Activated naive CD4-positive, alpha-beta T cell treated with anti-CD3 and anti-CD28 coated beads for 36 hours (primary cell): ENCODE results near the gene LRRC4C. TPM values are rescaled to one million over a fixed set of nuclear protein-coding genes. Genes with fewer than 3 reads are reported as not detected.
"Not testable (repeated sequence)": the region's sequence is repeated elsewhere in the genome, so short reads cannot be mapped to it uniquely, and the experiment has no call there.

Source experiments
- CTCF ChIA-PET: fragments of 350-600 bp; sonication (Branson Sonifier 250); formaldehyde crosslinking; loops from one replicate; lab custom pipeline; 2021; ENCODE audit warnings: antibody characterized with exemption; lab: Charles Lee
- DNase-seq: peaks from one replicate; pipeline ENCODE4 v3.0.0-alpha.2; 2020
- H3K27ac Mint-ChIP-seq: one replicate; pipeline ENCODE4 v1.8.0; 2021; ENCODE audit warnings: mild to moderate bottlenecking, mixed read lengths
- H3K27me3 Mint-ChIP-seq: one replicate; pipeline ENCODE4 v1.8.0; 2021; ENCODE audit warnings: low read depth, mixed read lengths
- H3K36me3 Mint-ChIP-seq: one replicate; pipeline ENCODE4 v1.8.0; 2021; ENCODE audit warnings: low read depth, mixed read lengths
- H3K4me1 Mint-ChIP-seq: one replicate; pipeline ENCODE4 v1.8.0; 2021; ENCODE audit warnings: low read depth, mixed read lengths
- H3K4me3 Mint-ChIP-seq: one replicate; pipeline ENCODE4 v1.8.0; 2021; ENCODE audit warnings: mild to moderate bottlenecking, moderate library complexity, mixed read lengths
- H3K9me3 Mint-ChIP-seq: one replicate; pipeline ENCODE4 v1.8.0; 2021; ENCODE audit warnings: mixed read lengths
- intact Hi-C: fragments of 100-400 bp; cut with micrococcal nuclease; formaldehyde crosslinking; loops from one replicate; pipeline ENCODE4 v1.15.1; 2023
- total RNA-seq, 2 experiments: library from RNA; stranded (reverse); gene quantifications; one replicate each; pipeline ENCODE4 v1.2.3, GENCODE V29; 2021

LRRC4C gene
- total RNA-seq, 2 experiments from 2014 or later, result not detected

DNA sequence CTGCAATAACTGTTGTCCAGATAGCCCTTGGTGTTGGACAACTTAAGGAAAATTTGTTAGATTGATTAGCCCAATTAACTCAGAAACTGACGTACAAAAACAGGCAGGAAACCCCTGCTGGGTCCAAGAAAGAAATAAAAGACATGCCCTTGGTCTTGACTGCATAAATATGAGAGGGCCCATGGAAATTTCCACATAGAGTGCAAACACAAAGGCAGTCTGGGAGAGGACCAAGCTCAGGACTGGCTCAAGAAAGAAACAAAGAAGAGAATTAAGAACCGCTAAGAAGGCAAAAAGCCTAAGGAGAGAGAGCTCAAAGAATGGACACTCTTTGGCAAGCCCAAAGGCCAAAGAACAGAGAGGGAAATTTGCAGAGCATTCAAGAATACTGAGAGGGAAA lies 1243.9 kb downstream of the LRRC4C start:
- intact Hi-C loops, result no loop called here
- no peaks in the 10 kb centered on the region for H3K27me3 Mint-ChIP-seq
- H3K36me3 Mint-ChIP-seq, result no peaks in the 10 kb centered on the region
- H3K4me1 Mint-ChIP-seq, result no peaks in the 10 kb centered on the region
- H3K4me3 Mint-ChIP-seq, result no peak overlapping the region
- CTCF ChIA-PET, result no interaction called here
- DNase-seq, result no peak
- no peak overlapping the region for H3K27ac Mint-ChIP-seq
- H3K9me3 Mint-ChIP-seq, result peaks cover 16% of the 10 kb centered on the region

DNA sequence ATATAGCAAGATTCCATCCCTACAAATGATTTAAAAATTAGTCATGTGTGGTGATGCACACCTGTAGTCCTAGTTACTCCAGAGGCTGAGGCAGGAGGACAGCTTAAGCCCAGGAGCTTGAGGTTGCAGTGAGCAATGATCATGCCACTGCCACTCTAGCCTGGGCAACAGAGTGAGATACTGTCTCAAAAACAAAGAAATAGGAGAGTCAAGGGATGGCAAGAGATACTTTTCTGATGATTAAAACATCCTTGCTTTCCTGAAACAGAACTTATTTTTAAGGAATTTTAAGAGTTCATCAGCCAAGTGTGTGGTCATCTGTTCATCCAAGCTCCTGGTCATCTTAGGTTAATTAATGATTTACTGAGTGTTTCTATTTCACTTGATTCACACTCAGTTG lies 1252.0 kb downstream of the LRRC4C start:
- no peak overlapping the region for H3K4me3 Mint-ChIP-seq
- H3K27ac Mint-ChIP-seq, result no peak overlapping the region
- intact Hi-C loops, result no loop called here
- H3K36me3 Mint-ChIP-seq, result no peaks in the 10 kb centered on the region
- peaks cover 9% of the 10 kb centered on the region for H3K9me3 Mint-ChIP-seq
- DNase-seq, result no peak
- CTCF ChIA-PET, result no interaction called here
- H3K4me1 Mint-ChIP-seq, result no peaks in the 10 kb centered on the region
- H3K27me3 Mint-ChIP-seq, result no peaks in the 10 kb centered on the region

- DNase-seq, result no peak
- Mint-ChIP-seq H3K36me3 (no peaks in the 10 kb centered on the region), H3K27me3 (no peaks in the 10 kb centered on the region), H3K4me1 (no peaks in the 10 kb centered on the region), H3K27ac (no peak overlapping the region), H3K9me3 (peaks cover 9% of the 10 kb centered on the region), H3K4me3 (no peak overlapping the region)
- intact Hi-C loops, result no loop called here
- CTCF ChIA-PET, result no interaction called here
Measured at GRCh38 chr11:40204228-40204627, 1255.2 kb downstream of the LRRC4C start.

DNA sequence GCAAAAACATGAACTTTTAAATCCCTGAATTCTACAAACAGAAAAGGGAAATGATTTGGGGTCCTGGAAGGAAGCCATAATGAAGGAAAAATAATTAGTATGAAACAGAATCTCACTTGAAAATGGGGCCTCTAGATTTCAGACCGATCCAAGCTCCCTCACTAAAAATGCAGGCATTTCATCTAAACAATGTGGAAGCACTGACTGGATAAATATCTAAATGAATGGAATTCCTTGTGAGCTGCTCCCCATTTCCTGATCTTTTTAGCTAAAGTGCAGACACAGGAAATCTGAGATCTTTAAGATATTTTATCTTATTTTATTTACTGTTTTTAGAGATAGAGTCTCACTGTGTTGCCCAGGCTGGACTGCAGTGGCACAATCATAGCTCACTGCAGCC lies 1255.8 kb downstream of the LRRC4C start:
- DNase-seq, result no peak
- Mint-ChIP-seq H3K4me1 (no peaks in the 10 kb centered on the region), H3K4me3 (no peak overlapping the region), H3K36me3 (no peaks in the 10 kb centered on the region), H3K27me3 (no peaks in the 10 kb centered on the region), H3K27ac (no peak overlapping the region), H3K9me3 (peaks cover 12% of the 10 kb centered on the region)
- intact Hi-C loops, result no loop called here
- CTCF ChIA-PET, result no interaction called here

DNA sequence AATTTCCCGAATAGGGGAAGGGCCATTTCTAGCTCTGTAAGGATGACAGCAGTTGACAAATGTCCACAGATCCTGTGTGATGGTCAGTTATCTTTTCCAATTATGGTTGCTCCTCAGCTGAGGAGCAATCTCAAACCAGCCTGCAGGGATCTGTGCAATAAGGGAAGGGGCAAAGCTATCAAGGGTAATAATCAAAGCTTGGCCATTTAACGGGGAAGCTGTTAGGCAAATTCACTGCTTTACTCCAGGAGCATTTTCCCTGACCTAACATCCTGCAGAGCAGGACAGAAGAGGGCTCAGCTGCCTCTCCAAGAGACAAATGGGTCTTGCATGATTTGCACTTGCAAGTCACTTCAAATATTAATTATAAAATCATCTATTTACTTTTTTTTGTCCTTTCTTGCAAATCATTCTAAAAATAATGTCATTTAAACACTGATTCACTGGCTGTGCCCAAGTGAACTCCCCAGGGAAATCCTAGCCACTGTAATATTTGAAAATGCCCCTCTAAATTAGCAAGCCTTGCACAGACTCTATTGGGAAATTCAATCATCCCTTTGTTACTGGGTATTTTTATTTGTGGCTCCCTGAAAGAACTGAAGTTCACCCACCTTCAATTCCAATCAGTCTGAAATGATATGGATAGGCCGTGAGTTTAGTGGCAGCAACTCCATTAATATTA lies 1256.7 kb downstream of the LRRC4C start:
- H3K27ac Mint-ChIP-seq, result no peak overlapping the region
- no peaks in the 10 kb centered on the region for H3K4me1 Mint-ChIP-seq
- H3K4me3 Mint-ChIP-seq, result no peak overlapping the region
- H3K27me3 Mint-ChIP-seq, result no peaks in the 10 kb centered on the region
- no peak for DNase-seq
- H3K9me3 Mint-ChIP-seq, result peaks cover 16% of the 10 kb centered on the region
- CTCF ChIA-PET, result no interaction called here
- no peaks in the 10 kb centered on the region for H3K36me3 Mint-ChIP-seq
- intact Hi-C loops, result no loop called here

- H3K27me3 Mint-ChIP-seq, intact Hi-C loops: not testable (repeated sequence)
Measured at GRCh38 chr11:40192590-40192989, 1266.9 kb downstream of the LRRC4C start.

GRCh38 chr11:40190294-40190693 lies 1269.2 kb downstream of the LRRC4C start:
- DNase-seq, result no peak
- Mint-ChIP-seq H3K9me3 (peaks cover 4% of the 10 kb centered on the region), H3K27me3 (no peaks in the 10 kb centered on the region), H3K4me3 (no peak overlapping the region), H3K36me3 (no peaks in the 10 kb centered on the region), H3K4me1 (no peaks in the 10 kb centered on the region), H3K27ac (no peak overlapping the region)
- intact Hi-C loops, result no loop called here
- CTCF ChIA-PET, result no interaction called here

More at GRCh38 chr11:40192590-40192989, 1266.9 kb downstream of the LRRC4C start:
- H3K27ac Mint-ChIP-seq, H3K9me3 Mint-ChIP-seq, H3K4me3 Mint-ChIP-seq, H3K36me3 Mint-ChIP-seq, H3K4me1 Mint-ChIP-seq, CTCF ChIA-PET, DNase-seq: not testable (repeated sequence)

GRCh38 chr11:40188848-40189247 lies 1270.6 kb downstream of the LRRC4C start:
- Mint-ChIP-seq H3K4me1 (no peaks in the 10 kb centered on the region), H3K27ac (no peak overlapping the region), H3K9me3 (peaks cover 3% of the 10 kb centered on the region), H3K27me3 (no peaks in the 10 kb centered on the region), H3K36me3 (no peaks in the 10 kb centered on the region), H3K4me3 (no peak overlapping the region)
- DNase-seq, result no peak
- intact Hi-C loops, result no loop called here
- CTCF ChIA-PET, result no interaction called here

DNA sequence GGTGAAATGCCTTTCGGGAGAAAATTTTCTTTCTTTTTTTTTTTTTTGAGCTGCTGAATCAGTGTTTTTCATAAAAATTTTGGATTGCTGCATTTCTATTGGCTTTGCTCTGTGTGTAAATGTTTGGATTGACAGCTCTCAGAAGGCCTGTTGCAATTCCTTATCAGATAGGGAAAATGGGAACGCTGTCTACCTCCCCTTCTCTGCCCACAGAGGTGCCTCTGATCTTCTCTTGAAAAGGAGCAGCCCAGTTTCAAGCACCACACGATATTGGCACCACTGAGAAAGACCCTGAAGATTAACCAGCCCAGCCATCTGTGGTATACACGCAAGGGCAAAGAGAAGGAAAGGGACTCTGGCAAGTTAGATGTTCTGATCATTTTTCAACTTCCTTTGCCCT lies 1272.2 kb downstream of the LRRC4C start:
- H3K9me3 Mint-ChIP-seq, result peaks cover 3% of the 10 kb centered on the region
- no peak overlapping the region for H3K4me3 Mint-ChIP-seq
- CTCF ChIA-PET, result interaction anchor here (0.7 kb wide), 1 partner anchor 18 kb away, joined by 3 read pairs; no protein-coding TSS in a partner anchor
- no peaks in the 10 kb centered on the region for H3K36me3 Mint-ChIP-seq
- H3K27ac Mint-ChIP-seq, result no peak overlapping the region
- no peaks in the 10 kb centered on the region for H3K4me1 Mint-ChIP-seq
- no peak for DNase-seq
- no peaks in the 10 kb centered on the region for H3K27me3 Mint-ChIP-seq
- intact Hi-C loops, result no loop called here

DNA sequence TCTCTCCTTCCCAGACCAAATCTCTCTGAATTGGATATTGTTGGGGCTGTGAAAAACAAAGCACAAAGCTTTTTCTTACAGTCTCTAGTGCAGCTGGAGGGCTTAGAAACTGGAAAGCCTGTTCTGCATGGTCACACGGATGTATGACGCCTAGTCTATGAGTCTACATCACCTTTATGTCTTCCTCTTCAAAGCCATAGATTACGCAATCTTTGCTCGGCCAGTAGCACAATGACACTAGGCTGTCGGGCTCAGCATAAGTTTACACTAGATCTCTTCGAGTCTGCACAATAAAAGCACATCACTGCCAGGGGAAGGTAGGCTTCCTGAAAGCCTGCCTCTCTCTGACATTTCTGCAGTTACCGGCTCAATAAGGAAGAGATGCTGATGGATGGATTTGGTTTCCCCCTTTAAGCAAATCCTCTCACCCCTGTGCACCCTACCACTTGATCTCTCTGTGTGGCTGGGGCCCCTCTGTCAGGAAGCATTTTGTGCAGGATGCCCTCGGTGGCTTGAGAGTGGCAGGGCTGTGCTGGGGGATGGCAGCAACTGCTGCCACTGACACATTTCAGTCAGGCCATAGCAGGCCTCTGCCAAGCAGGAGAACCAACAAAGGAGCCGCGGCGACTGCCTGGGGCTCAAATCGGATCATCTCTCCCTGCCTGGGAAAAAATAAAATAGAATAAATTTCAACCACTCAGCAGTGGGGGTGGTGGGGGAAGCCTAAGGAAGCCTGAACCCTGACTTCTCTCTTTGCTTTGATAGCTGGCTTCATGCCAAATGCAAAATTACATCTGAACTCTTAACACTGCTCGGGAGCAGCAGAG lies 1272.8 kb downstream of the LRRC4C start:
- peaks cover 2% of the 10 kb centered on the region for H3K27me3 Mint-ChIP-seq
- no peaks in the 10 kb centered on the region for H3K4me1 Mint-ChIP-seq
- CTCF ChIA-PET, result interaction anchor here (0.7 kb wide), 1 partner anchor 17 kb away, joined by 3 read pairs; no protein-coding TSS in a partner anchor
- no peaks in the 10 kb centered on the region for H3K36me3 Mint-ChIP-seq
- no peak for DNase-seq
- intact Hi-C loops, result no loop called here
- H3K4me3 Mint-ChIP-seq, result no peak overlapping the region
- peaks cover 3% of the 10 kb centered on the region for H3K9me3 Mint-ChIP-seq
- H3K27ac Mint-ChIP-seq, result no peak overlapping the region

- DNase-seq, result no peak
- Mint-ChIP-seq H3K9me3 (peaks cover 3% of the 10 kb centered on the region), H3K27me3 (peaks cover 2% of the 10 kb centered on the region), H3K36me3 (no peaks in the 10 kb centered on the region), H3K27ac (no peak overlapping the region), H3K4me1 (no peaks in the 10 kb centered on the region), H3K4me3 (no peak overlapping the region)
- CTCF ChIA-PET, result no interaction called here
- intact Hi-C loops, result no loop called here
Measured at GRCh38 chr11:40185793-40186192, 1273.7 kb downstream of the LRRC4C start.

DNA sequence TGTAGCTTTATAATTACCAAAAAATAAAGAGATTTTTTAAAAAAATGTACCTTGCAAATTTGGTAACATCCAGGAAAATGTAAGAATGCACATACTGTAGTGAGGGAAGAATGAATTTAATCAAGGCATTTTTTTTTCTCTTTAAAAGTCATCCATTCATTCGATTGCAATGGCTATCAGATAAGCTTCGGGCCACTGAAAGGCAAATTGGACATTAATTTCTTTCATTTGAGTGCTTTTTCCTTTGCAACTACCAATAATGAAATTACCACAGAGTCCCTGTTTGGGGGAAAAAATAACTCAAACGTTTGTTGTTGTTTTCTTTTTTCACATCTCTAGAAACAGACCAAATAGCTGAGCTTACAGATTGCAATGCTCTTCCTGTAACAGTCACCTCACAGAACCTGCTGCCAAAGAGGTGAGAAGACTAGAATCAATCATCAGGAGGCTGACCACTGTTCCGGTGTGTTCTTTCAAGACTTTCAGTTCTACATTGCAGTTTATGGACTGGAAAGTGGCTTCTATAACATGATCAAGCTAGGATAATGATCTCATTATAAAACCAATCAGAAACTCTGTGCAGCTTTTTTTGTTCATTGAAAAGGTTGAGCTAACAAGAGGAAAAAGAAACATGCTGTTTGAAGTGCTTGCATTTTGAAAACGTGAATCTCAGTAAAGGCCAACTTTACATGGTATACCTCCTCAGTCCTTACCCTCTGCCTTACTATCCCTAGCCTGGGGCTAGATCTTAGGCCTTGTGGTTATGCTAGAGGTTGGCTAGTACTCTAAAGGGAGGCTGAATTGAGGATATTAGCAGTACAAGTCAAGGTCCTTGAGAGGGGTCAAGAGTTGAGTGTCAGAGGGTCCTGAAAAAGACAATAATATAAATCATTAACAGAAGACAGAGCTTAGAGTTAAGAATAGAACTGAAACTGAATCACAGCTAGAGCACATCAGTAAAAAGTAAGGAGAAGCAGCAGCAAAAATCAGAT lies 1276.1 kb downstream of the LRRC4C start:
- H3K27me3 Mint-ChIP-seq, result peaks cover 2% of the 10 kb centered on the region
- CTCF ChIA-PET, result no interaction called here
- no peaks in the 10 kb centered on the region for H3K4me1 Mint-ChIP-seq
- H3K9me3 Mint-ChIP-seq, result peaks cover 2% of the 10 kb centered on the region
- intact Hi-C loops, result no loop called here
- no peaks in the 10 kb centered on the region for H3K36me3 Mint-ChIP-seq
- no peak for DNase-seq
- H3K27ac Mint-ChIP-seq, result no peak overlapping the region
- no peak overlapping the region for H3K4me3 Mint-ChIP-seq
